ENCODE measurements around the gene FOXF2. TPM values are rescaled to one million over a fixed set of nuclear protein-coding genes. Genes with fewer than 3 reads are reported as not detected.

FOXF2 gene
- total RNA-seq, 1 donor from 2014 or later, result not detected

GRCh38 chr6:1439349-1439748 is 50.0 kb downstream of the FOXF2 start:
- DNase-seq (ENCODE audit: low spot score), result no peak
- TF ChIP-seq, protein P1, sequence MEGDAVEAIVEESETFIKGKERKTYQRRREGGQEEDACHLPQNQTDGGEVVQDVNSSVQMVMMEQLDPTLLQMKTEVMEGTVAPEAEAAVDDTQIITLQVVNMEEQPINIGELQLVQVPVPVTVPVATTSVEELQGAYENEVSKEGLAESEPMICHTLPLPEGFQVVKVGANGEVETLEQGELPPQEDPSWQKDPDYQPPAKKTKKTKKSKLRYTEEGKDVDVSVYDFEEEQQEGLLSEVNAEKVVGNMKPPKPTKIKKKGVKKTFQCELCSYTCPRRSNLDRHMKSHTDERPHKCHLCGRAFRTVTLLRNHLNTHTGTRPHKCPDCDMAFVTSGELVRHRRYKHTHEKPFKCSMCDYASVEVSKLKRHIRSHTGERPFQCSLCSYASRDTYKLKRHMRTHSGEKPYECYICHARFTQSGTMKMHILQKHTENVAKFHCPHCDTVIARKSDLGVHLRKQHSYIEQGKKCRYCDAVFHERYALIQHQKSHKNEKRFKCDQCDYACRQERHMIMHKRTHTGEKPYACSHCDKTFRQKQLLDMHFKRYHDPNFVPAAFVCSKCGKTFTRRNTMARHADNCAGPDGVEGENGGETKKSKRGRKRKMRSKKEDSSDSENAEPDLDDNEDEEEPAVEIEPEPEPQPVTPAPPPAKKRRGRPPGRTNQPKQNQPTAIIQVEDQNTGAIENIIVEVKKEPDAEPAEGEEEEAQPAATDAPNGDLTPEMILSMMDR (IDR thresholded peaks at IDR 0.05; ENCODE audit: unreplicated experiment), result no peak
- peaks cover 8% of the 10 kb centered on the region for H3K36me3 Mint-ChIP-seq (ENCODE audit: low read depth, unreplicated experiment)
- H3K4me1 Mint-ChIP-seq (ENCODE audit: unreplicated experiment), result no peaks in the 10 kb centered on the region
- H3K27ac Mint-ChIP-seq (ENCODE audit: unreplicated experiment), result no peak overlapping the region
- no peak overlapping the region for H3K4me3 Mint-ChIP-seq (ENCODE audit: unreplicated experiment)
- H3K27me3 Mint-ChIP-seq (ENCODE audit: unreplicated experiment), result no peaks in the 10 kb centered on the region
- H3K9me3 Mint-ChIP-seq (ENCODE audit: unreplicated experiment), result no peaks in the 10 kb centered on the region

DNA sequence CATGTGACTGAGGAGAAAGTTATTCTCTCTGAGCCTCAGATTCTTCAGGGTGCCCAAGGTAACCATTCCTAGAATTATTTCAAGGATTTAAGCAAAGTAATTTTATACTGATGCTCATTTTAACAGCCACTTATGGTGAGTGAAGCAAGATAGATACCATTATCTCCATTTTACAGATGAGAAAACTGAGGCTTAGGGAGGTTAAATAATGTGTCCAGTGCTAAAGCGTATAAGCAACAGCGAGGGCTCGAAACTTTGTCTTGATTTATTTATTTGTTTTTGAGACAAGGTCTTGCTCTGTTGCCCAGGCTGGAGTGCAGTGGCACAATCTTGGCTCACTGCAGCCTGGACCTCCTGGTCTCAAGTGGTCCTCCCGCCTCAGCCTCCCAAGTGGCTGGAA is 53.6 kb downstream of the FOXF2 start:
- no peak for DNase-seq (ENCODE audit: low spot score)
- TF ChIP-seq, protein P1 (IDR thresholded peaks at IDR 0.05; ENCODE audit: unreplicated experiment), result no peak
- no peak overlapping the region for H3K4me3 Mint-ChIP-seq (ENCODE audit: unreplicated experiment)
- H3K27ac Mint-ChIP-seq (ENCODE audit: unreplicated experiment), result no peak overlapping the region
- H3K27me3 Mint-ChIP-seq (ENCODE audit: unreplicated experiment), result no peaks in the 10 kb centered on the region
- H3K4me1 Mint-ChIP-seq (ENCODE audit: unreplicated experiment), result no peaks in the 10 kb centered on the region
- no peaks in the 10 kb centered on the region for H3K9me3 Mint-ChIP-seq (ENCODE audit: unreplicated experiment)
- H3K36me3 Mint-ChIP-seq (ENCODE audit: low read depth, unreplicated experiment), result peaks cover 2% of the 10 kb centered on the region

Small RNA genes lying within 50 kb of the gene (microRNA-seq; reads per million reads assigned to microRNA genes)
- 2.7 reads per million, percentile 36 among the genes with 10 or more reads in this experiment for gene MIR6720 (ENCODE audit: unreplicated experiment)

Other genes with a start within 250 kb of the FOXF2 start
- 0.67 TPM for gene FOXQ1, start 77.5 kb upstream of the FOXF2 start, total RNA-seq (ENCODE audit: unreplicated experiment)
- 112 TPM for gene FOXC1, start 220.3 kb downstream of the FOXF2 start, total RNA-seq (ENCODE audit: unreplicated experiment)

Measured in endothelial cell (in vitro differentiated cells).